DMS53 (cell line): ENCODE measurements around the gene WDR93.
A peak's percentile ranks its signal among the peaks of the same experiment; 100 is the strongest.

Experiments
- DNase-seq: peaks from one replicate; lab custom pipeline; 2025; lab: John Stamatoyannopoulos, UW

Gene WDR93

DNA sequence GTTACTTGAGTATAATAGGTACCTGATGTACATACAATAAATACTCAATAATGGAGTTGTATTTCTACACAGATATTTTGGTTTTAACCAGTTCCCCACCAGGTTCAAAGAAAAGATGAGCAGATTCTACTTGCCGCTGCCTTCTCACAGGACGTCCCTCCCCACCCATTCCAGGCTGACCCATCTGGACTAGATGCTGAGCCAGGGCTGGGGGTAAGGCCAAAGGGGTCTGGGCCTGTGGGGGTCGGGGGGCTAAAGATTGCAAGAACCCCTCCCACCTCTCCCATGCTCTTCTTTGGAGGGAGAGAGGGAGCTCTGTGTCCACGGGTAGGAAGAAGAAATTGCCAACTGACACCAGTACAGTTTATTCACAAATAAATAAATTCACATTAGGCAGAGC, 58.9 kb downstream of the WDR93 start:
- no peak for DNase-seq

- peak; percentile 52 for DNase-seq
Measured at GRCh38 chr15:89749951-89750559, 59.4 kb downstream of the WDR93 start.

DNA sequence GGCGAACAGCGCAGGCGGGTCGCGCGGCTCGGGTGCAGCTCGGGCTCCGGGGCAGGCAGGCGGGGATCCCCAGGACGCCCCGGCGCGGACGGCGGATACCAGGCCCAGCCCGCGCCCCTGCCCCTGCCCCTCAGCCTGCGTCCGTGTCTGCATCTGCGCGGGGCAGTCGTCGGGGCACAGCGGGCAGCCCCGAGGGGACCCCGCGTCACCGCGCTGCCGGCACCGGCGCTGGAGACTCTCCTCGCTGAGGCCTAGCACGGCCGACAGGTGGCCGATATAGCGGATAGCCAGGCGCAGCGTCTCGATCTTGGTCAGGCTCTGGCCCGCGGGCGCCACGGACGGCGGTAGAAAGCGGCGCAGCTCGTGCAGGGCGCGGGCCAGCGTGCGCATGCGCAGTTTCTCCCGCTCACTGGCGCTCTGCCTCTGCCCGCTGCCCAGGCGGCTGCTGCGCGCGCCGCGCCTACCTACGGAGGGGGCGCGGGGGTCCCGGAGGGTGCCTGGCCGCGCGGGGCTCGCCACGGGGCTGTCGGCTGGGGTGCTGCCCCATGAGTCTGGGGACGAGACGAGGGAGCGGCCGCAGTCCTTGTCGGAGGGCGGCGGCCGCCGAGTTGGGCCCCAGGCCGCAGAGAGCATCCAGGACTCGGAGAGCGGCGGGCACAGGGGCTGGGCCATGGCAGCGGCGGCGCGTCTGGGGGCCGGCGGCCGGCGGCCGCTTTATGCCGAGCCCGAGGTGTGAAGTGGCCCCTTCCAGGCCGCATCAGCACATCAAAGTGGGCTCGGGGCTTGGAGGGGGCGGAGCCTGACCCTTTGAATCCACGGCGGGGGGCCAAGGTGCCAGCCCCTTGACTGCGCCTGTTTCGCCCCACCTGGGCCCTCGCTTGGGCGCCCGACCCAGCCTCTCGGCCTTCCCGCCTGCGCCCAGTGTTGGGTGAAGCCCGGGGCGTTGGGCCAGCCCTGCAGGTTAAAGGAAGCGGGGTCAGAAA, 60.2 kb downstream of the WDR93 start, which contains the start of gene MESP1:
MESP1 (minus strand) TSS at position 690 of the 983 bp plus-strand sequence; CDS start at position 672, 18 bp downstream.
- peak; percentile 93 for DNase-seq

DNA sequence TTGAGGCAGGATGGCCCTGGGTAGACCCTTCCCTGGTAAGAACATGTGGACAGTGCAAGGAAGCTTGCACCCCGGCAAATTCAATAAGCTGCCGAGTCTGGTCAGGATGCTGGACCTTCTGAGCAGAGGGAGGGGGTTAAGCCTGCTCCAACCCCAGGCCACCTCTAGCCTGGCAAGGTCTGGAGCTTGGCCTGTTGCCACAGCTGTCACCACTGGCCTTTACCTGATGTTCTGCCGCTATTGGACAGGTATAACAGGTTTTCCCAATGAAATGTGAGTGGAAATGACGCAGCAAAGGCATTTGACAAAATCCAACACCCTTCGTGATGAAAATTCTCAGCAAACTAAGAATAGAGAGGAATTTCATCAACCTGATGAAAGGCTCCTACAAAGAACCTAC, 61.1 kb downstream of the WDR93 start:
- peak; percentile 65 for DNase-seq

DNA sequence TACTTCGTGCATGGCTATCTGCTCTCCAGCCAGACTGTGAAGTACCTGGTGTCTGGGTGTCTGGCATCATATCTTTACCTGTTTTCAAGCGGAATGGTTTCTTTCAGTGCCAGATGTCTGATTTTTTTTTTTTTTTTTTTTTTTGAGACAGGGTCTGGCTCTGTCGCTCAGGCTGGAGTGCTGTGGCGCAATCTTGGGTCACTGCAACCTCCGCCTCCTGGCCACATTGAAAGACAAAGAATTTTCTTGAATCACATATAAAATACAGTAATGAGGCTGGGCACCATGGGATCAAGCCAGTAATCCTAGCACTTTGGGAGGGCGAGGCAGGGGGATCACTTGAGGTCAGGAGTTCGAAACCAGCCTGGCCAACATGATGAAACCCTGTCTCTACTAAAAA, 63.2 kb downstream of the WDR93 start:
- DNase-seq, result no peak

DNA sequence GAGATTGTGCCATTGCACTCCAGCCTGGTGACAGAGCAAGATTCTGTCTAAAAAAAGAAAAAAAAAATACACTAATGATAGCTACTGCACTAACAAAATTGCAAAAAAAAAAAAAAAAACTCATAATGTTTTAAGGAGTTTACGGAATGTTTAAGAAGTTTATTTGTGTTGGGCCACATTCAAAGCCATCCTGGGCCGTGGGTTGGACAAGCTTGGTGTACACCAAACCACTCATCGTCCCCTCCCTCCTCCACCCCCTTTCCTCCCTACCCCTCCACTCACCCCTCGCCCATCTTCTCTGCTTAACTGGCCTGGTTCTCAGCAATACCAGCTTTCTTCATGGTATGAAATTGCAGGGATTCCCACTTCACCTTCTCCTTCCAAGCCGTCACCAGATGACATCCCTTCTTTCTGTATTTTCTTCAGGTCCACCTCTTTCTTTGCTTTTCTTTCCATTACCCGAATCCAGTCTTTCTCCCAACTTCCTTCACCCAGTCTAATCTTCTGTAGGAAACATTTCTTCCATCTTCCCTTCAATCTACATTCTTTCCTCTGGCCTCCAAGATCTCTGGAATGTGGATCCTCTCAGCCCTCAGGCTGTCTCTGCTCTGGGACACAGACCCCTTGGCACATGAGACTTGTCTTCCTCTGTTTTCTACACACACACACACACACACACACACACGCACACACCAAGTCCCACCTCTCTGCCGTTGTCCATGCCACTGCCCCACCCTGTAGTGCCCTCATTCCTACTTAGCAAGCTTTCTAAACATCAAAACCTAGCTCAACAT, 63.9 kb downstream of the WDR93 start:
- no peak for DNase-seq

DNA sequence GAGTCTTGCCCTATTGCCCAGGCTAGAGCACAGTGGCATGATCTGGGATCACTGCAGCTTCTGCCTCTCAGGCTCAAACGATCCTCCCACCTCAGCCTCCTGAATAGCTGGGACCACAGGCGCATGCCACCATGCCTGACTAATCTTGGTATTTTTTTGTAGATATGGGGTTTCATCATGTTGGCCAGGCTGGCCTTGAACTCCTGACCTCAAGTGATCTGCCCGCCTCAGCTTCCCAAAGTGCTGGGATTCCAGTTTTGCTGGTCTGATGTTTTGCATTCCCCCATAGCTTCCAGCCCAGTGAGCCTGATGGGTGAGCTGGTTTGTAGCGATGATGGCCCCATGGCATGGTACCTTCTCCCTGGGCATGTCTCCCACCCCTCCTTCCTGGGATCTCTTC, 65.1 kb downstream of the WDR93 start:
- no peak for DNase-seq

GRCh38 chr15:89756897-89757296, 66.3 kb downstream of the WDR93 start:
- no peak for DNase-seq

DNA sequence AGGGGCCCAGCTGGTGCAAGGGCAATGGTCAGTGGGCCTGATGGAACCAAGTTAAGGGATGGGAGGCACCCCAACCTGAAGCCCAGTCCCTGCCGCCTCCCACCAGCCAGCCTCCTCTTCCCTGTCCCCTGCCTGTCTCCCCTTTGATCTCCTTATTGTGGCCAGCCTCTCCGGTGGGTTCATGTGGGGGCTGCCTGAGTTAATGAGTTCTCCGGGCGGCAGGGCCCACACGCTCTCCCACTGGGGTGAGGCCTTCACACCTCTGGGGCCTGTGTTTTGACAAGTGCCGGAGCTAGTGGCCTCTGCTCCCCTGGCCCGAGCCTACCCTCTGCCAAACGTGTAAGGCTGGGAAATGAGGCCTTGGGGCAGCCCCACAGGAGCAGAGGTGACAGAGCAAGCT, 67.7 kb downstream of the WDR93 start:
- no peak for DNase-seq

DNA sequence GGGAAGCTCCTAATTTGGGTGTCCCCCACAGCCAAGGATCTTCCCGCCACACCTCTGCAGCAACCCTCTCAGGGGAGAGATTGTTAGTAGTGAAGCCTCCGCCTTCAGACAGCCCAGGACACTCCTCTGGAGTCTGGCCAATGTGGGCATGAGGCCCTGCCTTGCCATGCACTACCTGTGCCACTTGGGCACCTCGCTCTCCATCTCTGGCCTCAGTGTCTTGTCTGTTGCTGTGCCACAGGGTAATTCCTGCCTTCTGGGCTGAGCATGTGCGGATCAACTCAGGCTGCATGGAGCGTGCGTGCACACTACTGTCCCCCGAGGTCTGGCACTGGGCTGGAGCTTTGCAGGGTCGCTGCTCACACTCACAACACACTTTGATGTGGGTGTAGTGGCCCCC, 68.4 kb downstream of the WDR93 start:
- DNase-seq, result no peak

GRCh38 chr15:89759835-89760234, 69.2 kb downstream of the WDR93 start:
- DNase-seq, result no peak

DNA sequence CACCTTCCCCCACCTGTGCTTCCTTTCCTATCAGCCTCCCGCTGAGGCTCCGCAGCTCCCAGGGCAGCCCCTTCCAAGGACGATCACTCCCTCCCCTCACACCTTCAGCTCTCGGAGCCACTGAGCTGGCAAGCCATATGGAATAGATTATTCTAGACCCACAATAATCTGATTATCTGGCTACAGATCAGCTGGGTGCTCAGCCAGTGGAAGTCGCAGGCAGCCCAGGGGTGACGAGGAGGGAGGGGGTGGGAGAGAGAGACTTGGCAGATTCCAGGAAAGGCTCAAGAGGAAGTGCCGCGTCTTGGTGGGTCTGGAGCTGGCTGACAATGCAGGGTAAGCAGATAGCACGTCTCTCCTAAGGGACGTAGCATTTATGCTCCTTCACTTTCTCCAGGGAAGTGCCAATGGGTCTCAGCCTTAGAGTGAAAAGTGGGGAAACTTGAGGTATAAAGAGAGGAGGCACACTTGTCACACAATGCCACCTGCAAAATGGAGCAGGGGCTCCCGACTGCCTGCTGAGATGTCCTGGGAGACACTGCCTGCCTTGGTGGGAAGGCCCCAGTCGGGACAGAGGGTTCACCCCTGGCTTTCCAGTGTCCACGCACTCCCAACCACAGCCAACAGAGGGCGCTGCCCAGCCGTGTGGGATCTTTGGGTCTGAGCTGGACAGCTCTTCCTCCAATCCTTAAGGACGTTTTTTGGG, 69.8 kb downstream of the WDR93 start:
- peak; percentile 65 for DNase-seq

GRCh38 chr15:89761009-89761831, 70.6 kb downstream of the WDR93 start:
- no peak for DNase-seq

- no peak for DNase-seq
Measured at GRCh38 chr15:89761929-89762328, 71.3 kb downstream of the WDR93 start.

DNA sequence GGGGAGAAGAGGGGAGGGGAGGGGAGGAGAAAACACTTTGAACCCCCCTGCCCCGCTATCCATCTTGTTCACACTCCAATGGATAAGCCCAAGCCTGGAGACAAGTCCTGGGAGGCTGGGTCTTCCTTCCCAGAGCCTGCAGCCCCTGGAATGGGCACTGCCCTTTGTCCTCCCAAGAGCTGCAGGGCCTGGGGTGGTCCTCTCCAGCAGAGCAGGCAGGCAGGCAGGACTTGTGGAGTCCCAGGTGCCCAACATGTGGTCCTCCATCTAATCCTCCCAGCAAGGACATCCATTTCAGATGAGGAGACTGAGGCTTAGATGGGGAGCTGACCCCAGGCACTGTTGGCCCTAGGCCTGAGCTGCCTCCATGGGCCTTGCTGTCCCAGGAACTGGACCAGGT, 75.1 kb downstream of the WDR93 start:
- no peak for DNase-seq

DNA sequence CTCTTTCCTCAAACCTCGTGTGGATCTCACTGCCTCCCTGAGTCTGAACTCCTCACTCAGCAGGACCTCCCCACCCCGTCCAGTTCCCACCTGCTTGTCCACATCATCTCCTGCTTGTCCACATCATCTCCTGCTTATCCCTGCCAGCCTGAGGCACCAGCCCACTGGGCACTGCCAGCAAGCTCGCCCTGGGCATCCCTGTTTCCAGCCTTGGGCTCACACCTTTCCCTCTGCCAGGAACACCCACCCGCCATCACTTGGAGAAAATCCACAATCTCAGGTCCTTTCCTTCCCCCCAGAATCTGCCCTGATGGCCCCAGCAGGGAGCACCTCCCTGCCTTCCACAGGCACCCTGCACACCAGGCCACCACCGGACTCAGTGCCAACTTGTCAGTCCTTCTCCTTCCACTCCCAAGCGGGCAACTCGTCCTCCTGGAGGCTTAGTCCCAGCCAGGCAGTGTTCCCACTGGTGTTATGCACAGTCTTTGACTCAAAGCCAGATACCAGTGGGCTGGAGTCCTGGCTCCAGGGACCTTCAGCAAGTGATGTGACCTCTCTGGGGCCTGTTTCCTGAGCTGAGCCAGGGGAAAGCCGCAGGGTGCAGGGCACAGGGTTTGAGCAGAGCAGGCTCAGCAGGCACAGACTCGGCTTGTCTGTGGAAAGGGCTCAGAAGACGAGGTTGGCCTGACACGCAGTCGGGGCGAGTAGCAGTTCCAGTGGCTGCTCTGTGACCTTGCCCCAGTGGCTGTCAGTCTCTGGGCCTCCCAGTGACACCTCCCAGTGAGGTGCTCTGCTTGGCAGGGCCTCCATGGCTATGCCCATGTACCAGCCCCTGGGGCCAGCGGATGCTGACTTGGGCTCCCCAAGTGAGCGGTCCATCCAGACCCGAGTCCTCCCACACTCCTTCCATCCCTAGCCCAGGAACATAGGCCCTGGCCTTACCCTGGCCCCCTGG, 76.0 kb downstream of the WDR93 start:
- no peak for DNase-seq

DNA sequence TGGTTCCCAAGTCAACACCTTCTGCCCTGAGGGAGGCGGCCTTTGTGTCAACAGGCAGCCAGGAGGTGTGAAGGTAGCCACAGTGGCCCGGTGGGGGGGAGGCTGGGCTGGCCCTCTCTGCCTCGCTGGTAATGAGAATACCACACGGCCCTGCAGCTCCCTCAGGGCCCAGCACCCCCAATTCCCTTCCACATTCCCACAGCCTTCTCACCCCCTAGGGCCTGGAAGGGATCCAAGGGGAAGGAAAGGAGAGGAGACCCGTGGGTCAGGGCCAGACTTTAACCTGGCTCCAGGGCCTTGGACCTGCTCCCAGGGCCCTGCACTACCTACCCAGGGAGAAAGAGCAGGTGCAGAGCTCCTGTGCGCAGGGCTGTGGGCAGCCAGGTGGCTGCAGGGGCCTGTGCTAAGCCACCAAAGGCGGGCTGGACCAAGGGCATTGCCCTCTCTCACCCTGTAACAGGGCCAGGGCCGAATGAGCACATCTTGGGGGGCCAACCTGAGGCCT, 76.9 kb downstream of the WDR93 start:
- no peak for DNase-seq

- DNase-seq, result no peak
Measured at GRCh38 chr15:89768071-89768500, 77.5 kb downstream of the WDR93 start.

DNA sequence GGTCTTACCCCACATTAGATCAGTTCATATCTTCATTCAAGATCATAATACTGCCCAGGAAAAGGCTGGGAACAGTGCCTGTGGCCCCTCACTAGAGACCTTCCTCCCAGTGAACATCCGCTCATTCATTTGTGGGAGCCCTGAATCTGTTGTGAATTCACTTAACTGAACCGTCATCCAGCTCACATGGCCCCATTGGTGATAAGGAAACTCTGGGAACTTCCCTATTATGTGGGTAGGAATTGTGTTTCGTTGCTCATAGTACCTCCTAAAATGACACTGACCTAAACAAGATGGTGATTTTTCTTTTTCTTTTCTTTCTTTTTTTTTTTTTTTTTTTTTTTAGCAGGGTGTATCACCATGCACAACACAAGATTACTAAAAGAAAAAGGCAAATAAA, 78.8 kb downstream of the WDR93 start:
- DNase-seq, result no peak

- no peak for DNase-seq
Measured at GRCh38 chr15:89770041-89770440, 79.4 kb downstream of the WDR93 start.
